ENCODE results near the gene TARS2. TPM values are rescaled to one million over a fixed set of nuclear protein-coding genes. Genes with fewer than 3 reads are reported as not detected.

The TARS2 gene
- polyA plus RNA-seq, 2 of the 4 experiments (the other 2 are of a cell fraction), result 19.4 to 21.6 TPM

- no peak for FAIRE-seq
- ChIA-PET POLR2A (no interaction called here), CTCF (interaction anchor here (6.1 kb wide), 1 partner anchor 7 kb away, joined by 102 read pairs; no protein-coding TSS in a partner anchor)
- Histone ChIP-seq H3K9me3 (no peaks in the 10 kb centered on the region), H3K4me2 (no peak overlapping the region), H3K27ac (0 out of 6 replicates have a peak overlapping the region, but pooled peaks of 1 of the 2 experiments have one; percentile 31), H3K4me1 (peaks cover 17% of the 10 kb centered on the region), H3K4me3 (no peak overlapping the region)
- 81% methylated on average over 6 of the region's 8 CpGs for WGBS (ENCODE audit: missing lambda C conversion rate)
- DNase-seq (ENCODE audit: low read depth in 1 of 2, low spot score in 1 of 2), result no peak
- TF ChIP-seq CHD2 (IDR thresholded peaks at IDR 0.05; ENCODE audit: low read length, partially characterized antibody), result no peak
- ATAC-seq, result no peak
Measured at GRCh38 chr1:150554086-150554452, 66.8 kb downstream of the TARS2 start.

- POLR2A ChIA-PET, result no interaction called here
- no peak overlapping the region for H3K4me3 ChIP-seq
- H3K27ac ChIP-seq, result no peak overlapping the region
- no peaks in the 10 kb centered on the region for H3K9me3 ChIP-seq
- CTCF ChIA-PET, result interaction anchor here (0.6 kb wide), 1 partner anchor 23 kb away, joined by 3 read pairs; no protein-coding TSS in a partner anchor
- ATAC-seq, result no peak
- no peak for DNase-seq (ENCODE audit: low read depth in 1 of 2, low spot score in 1 of 2)
- 91% methylated on average over 19 of the region's 19 CpGs for WGBS (ENCODE audit: missing lambda C conversion rate)
- peaks cover 24% of the 10 kb centered on the region for H3K4me1 ChIP-seq
- FAIRE-seq, result no peak
- no peak for TF ChIP-seq MAZ (IDR thresholded peaks at IDR 0.05; ENCODE audit: borderline replicate concordance, low read depth, low read length)
- TF ChIP-seq POLR2A (IDR thresholded peaks at IDR 0.05; ENCODE audit: low read length), result no peak
- no peak for TF ChIP-seq FOSB (CRISPR knock-in tag; IDR thresholded peaks at IDR 0.05)
- TF ChIP-seq SMC3 (IDR thresholded peaks at IDR 0.05), result no peak
- TF ChIP-seq ZNF302 (CRISPR knock-in tag; IDR thresholded peaks at IDR 0.05), result no peak
- no peak for TF ChIP-seq NPAS2 (CRISPR knock-in tag; IDR thresholded peaks at IDR 0.05; ENCODE audit: borderline replicate concordance)
- TF ChIP-seq MAFK (IDR thresholded peaks at IDR 0.05; ENCODE audit: partially characterized antibody), result no peak
- no peak for TF ChIP-seq HES2 (IDR thresholded peaks at IDR 0.05)
- TF ChIP-seq RNF2 (IDR thresholded peaks at IDR 0.05; ENCODE audit: borderline replicate concordance, low read depth), result no peak
- TF ChIP-seq FOSL2 (IDR thresholded peaks at IDR 0.05), result no peak
- TF ChIP-seq FOSL2 (CRISPR knock-in tag; IDR thresholded peaks at IDR 0.05), result no peak
- TF ChIP-seq HOXB5 (CRISPR knock-in tag; IDR thresholded peaks at IDR 0.05), result no peak
- no peak for TF ChIP-seq SREBF2 (IDR thresholded peaks at IDR 0.05)
- no peak overlapping the region for H3K4me2 ChIP-seq
Measured at GRCh38 chr1:150555198-150555970, 68.2 kb downstream of the TARS2 start.

GRCh38 chr1:150555971-150556865 lies 69.0 kb downstream of the TARS2 start:
- ChIA-PET CTCF (interaction anchor here (0.7 to 0.9 kb wide), 3 partner anchors 16 to 257 kb away, joined by 3 read pairs; no protein-coding TSS in a partner anchor), POLR2A (no interaction called here)
- peaks cover 28% of the 10 kb centered on the region for H3K4me1 ChIP-seq
- TF ChIP-seq BCL3 (IDR thresholded peaks at IDR 0.05), result no peak
- TF ChIP-seq SMC3 (IDR thresholded peaks at IDR 0.05), result no peak
- TF ChIP-seq RFX5 (IDR thresholded peaks at IDR 0.05), result no peak
- no peak for TF ChIP-seq POLR2AphosphoS2 (conservative IDR thresholded peaks at IDR 0.05; ENCODE audit: low read length)
- FAIRE-seq (no peak), DNase-seq (ENCODE audit: low read depth in 1 of 2, low spot score in 1 of 2) (no peak), ATAC-seq (no peak)
- H3K4me3 ChIP-seq, result no peak overlapping the region
- 86% methylated on average over 25 of the region's 26 CpGs for WGBS (ENCODE audit: missing lambda C conversion rate)
- no peaks in the 10 kb centered on the region for H3K9me3 ChIP-seq
- no peak overlapping the region for H3K27ac ChIP-seq
- no peak overlapping the region for H3K4me2 ChIP-seq
